MCF 10A (cell line): ENCODE data around the gene ZNF674. TPM values are rescaled to one million over a fixed set of nuclear protein-coding genes. Genes with fewer than 3 reads are reported as not detected.

ENCODE experiments used
- BruUV-seq: library from RNA; stranded (reverse); fragments of 400-500 nt; replicated peaks from 2 replicates; lab custom pipeline; 2021; lab: Mats Ljungman, UMichigan
- CTCF ChIA-PET: fragments of 300-600 bp; sonication (Branson Sonifier 250); formaldehyde crosslinking; extraction: SDS; loops from one replicate; lab custom pipeline; 2021; ENCODE audit warnings: antibody characterized with exemption, inconsistent platforms; lab: Yijun Ruan, JAX
- POLR2A ChIA-PET: fragments of 300-600, 350-650 bp; sonication (Branson Sonifier 250); formaldehyde crosslinking; extraction: SDS; loops from one replicate; lab custom pipeline; 2020; ENCODE audit warnings: antibody characterized with exemption, inconsistent platforms; lab: Yijun Ruan, JAX
- DNase-seq: peaks from one replicate; pipeline ENCODE4 v3.0.0-alpha.2; 2018; ENCODE audit not compliant: unreplicated experiment
- H3K27ac Mint-ChIP-seq: one replicate; pipeline ENCODE4 v1.8.0; 2022; ENCODE audit warnings: mild to moderate bottlenecking, low read depth, mixed read lengths; ENCODE audit not compliant: unreplicated experiment
- H3K27me3 Mint-ChIP-seq: one replicate; pipeline ENCODE4 v1.8.0; 2022; ENCODE audit warnings: mixed read lengths; ENCODE audit not compliant: insufficient read depth, unreplicated experiment
- H3K36me3 Mint-ChIP-seq: one replicate; pipeline ENCODE4 v1.8.0; 2022; ENCODE audit warnings: mild to moderate bottlenecking, moderate library complexity, mixed read lengths; ENCODE audit not compliant: insufficient read depth, unreplicated experiment
- H3K4me1 Mint-ChIP-seq: one replicate; pipeline ENCODE4 v1.8.0; 2022; ENCODE audit warnings: mixed read lengths; ENCODE audit not compliant: insufficient read depth, unreplicated experiment
- H3K4me3 Mint-ChIP-seq: one replicate; pipeline ENCODE4 v1.8.0; 2022; ENCODE audit warnings: mild to moderate bottlenecking, moderate library complexity, mixed read lengths; ENCODE audit not compliant: unreplicated experiment
- H3K9me3 Mint-ChIP-seq: one replicate; pipeline ENCODE4 v1.8.0; 2022; ENCODE audit warnings: mixed read lengths; ENCODE audit not compliant: unreplicated experiment
- intact Hi-C: fragments of 100-400 bp; cut with micrococcal nuclease; formaldehyde crosslinking; loops from 2 replicates; pipeline ENCODE4 v1.14.1; 2022
- total RNA-seq: library from RNA; stranded (reverse); gene quantifications from 2 replicates; pipeline ENCODE4 v1.2.3, GENCODE V29; 2022
- TF ChIP-seq, protein P1 (sequence below): fragments of 200-600 bp; IDR thresholded peaks from one replicate; pipeline ENCODE4 v1.8.0; 2022; ENCODE audit warnings: antibody characterized with exemption, mild to moderate bottlenecking; ENCODE audit not compliant: unreplicated experiment

The ZNF674 gene
- total RNA-seq, 1 experiment from 2014 or later: 9.7 TPM

DNA sequence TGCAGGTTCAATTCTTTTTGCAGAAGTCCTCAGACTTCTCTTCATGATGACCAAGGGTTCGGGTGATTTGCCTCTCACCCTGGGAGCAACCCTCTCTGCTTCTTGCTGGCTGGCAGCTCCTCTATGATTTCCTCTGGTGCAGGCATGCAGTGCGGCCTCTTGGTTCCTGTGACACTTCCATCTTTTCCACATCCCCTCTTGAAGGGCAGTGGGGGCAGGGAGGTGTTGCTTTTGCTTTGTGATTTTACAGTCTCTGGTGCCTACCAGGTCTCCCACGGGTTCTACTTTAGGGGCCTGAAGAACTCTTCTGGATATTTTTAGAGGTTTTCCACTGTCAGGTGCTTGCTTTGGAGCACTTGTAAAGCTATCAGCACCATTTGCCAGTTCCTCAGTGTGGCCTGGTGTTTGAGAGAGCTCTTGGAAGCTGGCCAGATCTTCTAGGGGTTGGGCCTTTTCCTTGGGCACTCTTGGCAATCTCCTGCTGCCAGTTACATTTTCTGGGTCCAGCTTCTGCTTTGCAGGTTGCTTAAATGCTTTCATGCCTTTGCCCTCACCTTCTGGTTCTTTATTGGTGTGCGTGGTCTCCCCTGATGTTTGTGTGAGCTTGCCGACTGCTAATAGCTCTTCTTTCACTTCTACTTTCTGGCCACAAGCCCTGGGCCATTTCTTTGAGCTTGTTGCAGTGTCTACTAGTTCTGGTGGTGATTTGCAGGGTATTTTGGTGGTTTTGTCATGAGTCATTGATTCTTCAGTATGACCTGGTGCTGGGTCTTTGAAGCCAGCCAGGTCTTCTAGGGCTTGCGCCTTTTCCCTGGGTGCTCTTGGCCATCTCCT is 16.8 kb upstream of the ZNF674 start:
- peak; percentile 43 for DNase-seq
- Mint-ChIP-seq H3K27ac (no peak overlapping the region), H3K4me3 (no peak overlapping the region), H3K27me3 (peaks cover 38% of the 10 kb centered on the region), H3K9me3 (no peaks in the 10 kb centered on the region), H3K4me1 (peaks cover 5% of the 10 kb centered on the region), H3K36me3 (no peaks in the 10 kb centered on the region)
- ChIA-PET POLR2A (interaction anchor here (0.9 to 1.4 kb wide), 4 partner anchors 13 to 27 kb away, joined by 3 to 5 read pairs (median 4); no protein-coding TSS in a partner anchor), CTCF (interaction anchor here (0.5 kb wide), 1 partner anchor 10 kb away, joined by 3 read pairs; no protein-coding TSS in a partner anchor)
- TF ChIP-seq, protein P1, sequence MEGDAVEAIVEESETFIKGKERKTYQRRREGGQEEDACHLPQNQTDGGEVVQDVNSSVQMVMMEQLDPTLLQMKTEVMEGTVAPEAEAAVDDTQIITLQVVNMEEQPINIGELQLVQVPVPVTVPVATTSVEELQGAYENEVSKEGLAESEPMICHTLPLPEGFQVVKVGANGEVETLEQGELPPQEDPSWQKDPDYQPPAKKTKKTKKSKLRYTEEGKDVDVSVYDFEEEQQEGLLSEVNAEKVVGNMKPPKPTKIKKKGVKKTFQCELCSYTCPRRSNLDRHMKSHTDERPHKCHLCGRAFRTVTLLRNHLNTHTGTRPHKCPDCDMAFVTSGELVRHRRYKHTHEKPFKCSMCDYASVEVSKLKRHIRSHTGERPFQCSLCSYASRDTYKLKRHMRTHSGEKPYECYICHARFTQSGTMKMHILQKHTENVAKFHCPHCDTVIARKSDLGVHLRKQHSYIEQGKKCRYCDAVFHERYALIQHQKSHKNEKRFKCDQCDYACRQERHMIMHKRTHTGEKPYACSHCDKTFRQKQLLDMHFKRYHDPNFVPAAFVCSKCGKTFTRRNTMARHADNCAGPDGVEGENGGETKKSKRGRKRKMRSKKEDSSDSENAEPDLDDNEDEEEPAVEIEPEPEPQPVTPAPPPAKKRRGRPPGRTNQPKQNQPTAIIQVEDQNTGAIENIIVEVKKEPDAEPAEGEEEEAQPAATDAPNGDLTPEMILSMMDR: no peak
- no TSS peak for BruUV-seq
- intact Hi-C loops: no loop called here

DNA sequence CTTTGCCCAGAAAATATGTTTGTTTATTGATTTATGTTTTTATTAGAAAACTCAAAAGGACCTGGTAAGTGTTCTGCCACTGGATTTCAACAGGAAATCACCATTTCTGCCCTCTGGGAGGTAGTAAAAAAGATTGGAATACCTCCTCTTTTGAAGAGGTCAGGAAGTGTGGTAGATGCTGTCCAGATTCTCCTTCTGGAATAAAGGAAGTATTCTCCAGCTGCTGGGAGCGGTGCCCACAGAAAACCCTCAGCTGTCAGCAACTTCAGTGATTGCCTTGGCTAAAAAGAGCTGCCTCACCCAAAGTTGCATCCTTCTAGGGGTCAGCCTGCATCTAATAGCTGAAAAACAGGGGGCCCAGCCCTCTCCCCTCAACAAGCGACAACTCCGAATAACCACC is 13.8 kb upstream of the ZNF674 start:
- ChIA-PET CTCF (no interaction called here), POLR2A (no interaction called here)
- H3K27ac Mint-ChIP-seq: no peak overlapping the region
- H3K9me3 Mint-ChIP-seq: no peaks in the 10 kb centered on the region
- no peaks in the 10 kb centered on the region for H3K4me1 Mint-ChIP-seq
- H3K27me3 Mint-ChIP-seq: peaks cover 37% of the 10 kb centered on the region
- BruUV-seq: no TSS peak
- no peak overlapping the region for H3K4me3 Mint-ChIP-seq
- no peak for DNase-seq
- intact Hi-C loops: loop anchor here (5.0 kb wide), 3 partner anchors 128 to 533 kb away; no protein-coding TSS in a partner anchor
- TF ChIP-seq, protein P1: no peak
- no peaks in the 10 kb centered on the region for H3K36me3 Mint-ChIP-seq

DNA sequence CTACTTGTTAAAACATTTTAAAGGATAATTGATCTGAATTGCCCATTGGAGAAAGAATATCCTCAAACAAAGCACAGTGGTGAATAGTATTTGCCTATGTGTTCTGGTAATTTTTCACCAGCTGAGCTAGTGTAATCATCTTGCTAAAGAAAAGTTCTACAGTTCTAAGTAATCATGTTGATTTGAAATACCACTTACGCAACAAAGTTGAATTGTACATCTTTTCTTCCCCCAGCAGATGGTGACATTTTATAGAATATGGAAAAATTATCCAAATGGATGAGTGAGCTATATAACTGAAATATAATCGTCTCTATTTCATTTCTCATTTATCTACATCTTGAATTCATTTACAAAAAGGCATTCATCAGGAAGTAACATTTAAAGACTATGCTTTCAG is 9.7 kb upstream of the ZNF674 start:
- H3K4me1 Mint-ChIP-seq: no peaks in the 10 kb centered on the region
- H3K27me3 Mint-ChIP-seq: peaks cover 24% of the 10 kb centered on the region
- BruUV-seq: no TSS peak
- intact Hi-C loops: loop anchor here (5.0 kb wide), 3 partner anchors 132 to 537 kb away; no protein-coding TSS in a partner anchor
- CTCF ChIA-PET: interaction anchor here (0.8 to 1.1 kb wide), 3 partner anchors 14 to 88 kb away, joined by 4 to 7 read pairs (median 5); no protein-coding TSS in a partner anchor
- POLR2A ChIA-PET: no interaction called here
- H3K27ac Mint-ChIP-seq: no peak overlapping the region
- TF ChIP-seq, protein P1: peak; percentile 28
- peaks cover 5% of the 10 kb centered on the region for H3K36me3 Mint-ChIP-seq
- no peak overlapping the region for H3K4me3 Mint-ChIP-seq
- no peak for DNase-seq
- no peaks in the 10 kb centered on the region for H3K9me3 Mint-ChIP-seq

DNA sequence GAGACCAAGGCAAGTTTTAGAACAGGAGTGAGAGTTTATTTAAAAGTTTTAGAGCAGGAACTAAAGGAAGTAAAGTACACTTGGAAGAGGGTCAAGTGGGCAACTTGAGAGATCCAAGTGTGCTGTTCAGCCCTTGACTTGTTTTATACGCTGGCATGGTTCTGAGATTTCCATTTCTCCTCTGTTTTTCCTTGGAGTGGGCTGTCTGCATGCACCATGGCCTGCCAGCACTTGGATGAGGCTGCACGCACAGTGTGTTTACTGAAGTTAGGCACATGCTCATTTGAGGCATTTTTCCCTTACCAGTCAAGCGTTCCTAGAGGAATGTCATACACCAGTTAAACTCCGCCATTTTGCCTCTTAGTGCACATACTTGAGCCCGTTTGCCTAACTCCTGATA is 8.7 kb upstream of the ZNF674 start:
- Mint-ChIP-seq H3K4me3 (no peak overlapping the region), H3K27me3 (peaks cover 24% of the 10 kb centered on the region), H3K27ac (no peak overlapping the region), H3K9me3 (no peaks in the 10 kb centered on the region), H3K36me3 (peaks cover 15% of the 10 kb centered on the region), H3K4me1 (no peaks in the 10 kb centered on the region)
- DNase-seq: no peak
- TF ChIP-seq, protein P1: no peak
- intact Hi-C loops: no loop called here
- BruUV-seq: no TSS peak
- CTCF ChIA-PET: no interaction called here
- POLR2A ChIA-PET: no interaction called here
